GM15510 (cell line): Measurements from ENCODE around the gene CFAP20DC.
A peak's percentile ranks its signal among the peaks of the same experiment; 100 is the strongest.

Source experiments
- POLR2A ChIP-seq: IDR thresholded peaks from 3 replicates; pipeline ENCODE4 v1.6.1; 2011; ENCODE audit warnings: borderline replicate concordance; ENCODE audit not compliant: insufficient read length; ENCODE audit errors: extremely low read depth

The CFAP20DC gene

GRCh38 chr3:59049671-59050331, at the start of gene CFAP20DC:
TSS of gene CFAP20DC (minus strand) at chr3:59050025. CDS start at chr3:59049631, 394 bp downstream.
- peak; percentile 84 for TF ChIP-seq POLR2A

GRCh38 chr3:59094446-59094845, 44.6 kb upstream of the CFAP20DC start:
- TF ChIP-seq POLR2A, result no peak

- no peak for TF ChIP-seq POLR2A
Observed at GRCh38 chr3:59093521-59093920, 43.7 kb upstream of the CFAP20DC start.

- TF ChIP-seq POLR2A, result no peak
Observed at GRCh38 chr3:59088761-59089160, 38.9 kb upstream of the CFAP20DC start.

- no peak for TF ChIP-seq POLR2A
Observed at GRCh38 chr3:59085976-59086375, 36.2 kb upstream of the CFAP20DC start.

GRCh38 chr3:59084583-59084982, 34.8 kb upstream of the CFAP20DC start:
- no peak for TF ChIP-seq POLR2A

- no peak for TF ChIP-seq POLR2A
Observed at GRCh38 chr3:59082106-59082505, 32.3 kb upstream of the CFAP20DC start.

GRCh38 chr3:59081071-59081470, 31.2 kb upstream of the CFAP20DC start:
- no peak for TF ChIP-seq POLR2A

GRCh38 chr3:59079962-59080361, 30.1 kb upstream of the CFAP20DC start:
- TF ChIP-seq POLR2A, result no peak

GRCh38 chr3:59074764-59075163, 24.9 kb upstream of the CFAP20DC start:
- no peak for TF ChIP-seq POLR2A

GRCh38 chr3:59072681-59073080, 22.9 kb upstream of the CFAP20DC start:
- TF ChIP-seq POLR2A, result no peak

GRCh38 chr3:59069838-59070237, 20.0 kb upstream of the CFAP20DC start:
- TF ChIP-seq POLR2A, result no peak

GRCh38 chr3:59065240-59065639, 15.4 kb upstream of the CFAP20DC start:
- TF ChIP-seq POLR2A, result no peak

- TF ChIP-seq POLR2A, result no peak
Observed at GRCh38 chr3:59064728-59065127, 14.9 kb upstream of the CFAP20DC start.

- TF ChIP-seq POLR2A, result no peak
Observed at GRCh38 chr3:59064276-59064675, 14.5 kb upstream of the CFAP20DC start.

GRCh38 chr3:59056706-59057105, 6.9 kb upstream of the CFAP20DC start:
- TF ChIP-seq POLR2A, result no peak
